ENCODE data around the gene ZMIZ2.

DNA sequence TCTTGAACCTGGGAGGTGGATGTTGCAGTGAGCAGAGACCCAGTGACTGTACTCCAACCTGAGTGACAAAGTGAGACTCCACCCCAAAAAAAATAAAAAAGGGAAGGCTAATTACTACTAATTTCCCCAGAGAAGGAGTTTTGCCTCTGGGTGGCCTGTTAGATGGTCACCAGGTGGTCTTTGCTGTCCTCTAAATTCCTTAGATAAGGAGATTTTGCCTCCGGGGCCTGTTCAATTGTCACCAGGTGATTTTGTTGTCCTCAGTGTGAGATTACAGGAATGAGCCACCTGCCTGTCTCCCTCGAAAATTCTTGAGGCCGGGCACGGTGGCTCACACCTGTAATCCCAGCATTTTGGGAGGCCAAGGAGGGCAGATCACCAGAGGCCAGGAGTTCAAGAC is 24.4 kb upstream of the ZMIZ2 start:
- TF ChIP-seq, protein P1, sequence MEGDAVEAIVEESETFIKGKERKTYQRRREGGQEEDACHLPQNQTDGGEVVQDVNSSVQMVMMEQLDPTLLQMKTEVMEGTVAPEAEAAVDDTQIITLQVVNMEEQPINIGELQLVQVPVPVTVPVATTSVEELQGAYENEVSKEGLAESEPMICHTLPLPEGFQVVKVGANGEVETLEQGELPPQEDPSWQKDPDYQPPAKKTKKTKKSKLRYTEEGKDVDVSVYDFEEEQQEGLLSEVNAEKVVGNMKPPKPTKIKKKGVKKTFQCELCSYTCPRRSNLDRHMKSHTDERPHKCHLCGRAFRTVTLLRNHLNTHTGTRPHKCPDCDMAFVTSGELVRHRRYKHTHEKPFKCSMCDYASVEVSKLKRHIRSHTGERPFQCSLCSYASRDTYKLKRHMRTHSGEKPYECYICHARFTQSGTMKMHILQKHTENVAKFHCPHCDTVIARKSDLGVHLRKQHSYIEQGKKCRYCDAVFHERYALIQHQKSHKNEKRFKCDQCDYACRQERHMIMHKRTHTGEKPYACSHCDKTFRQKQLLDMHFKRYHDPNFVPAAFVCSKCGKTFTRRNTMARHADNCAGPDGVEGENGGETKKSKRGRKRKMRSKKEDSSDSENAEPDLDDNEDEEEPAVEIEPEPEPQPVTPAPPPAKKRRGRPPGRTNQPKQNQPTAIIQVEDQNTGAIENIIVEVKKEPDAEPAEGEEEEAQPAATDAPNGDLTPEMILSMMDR (IDR thresholded peaks at IDR 0.05; ENCODE audit: insufficient read depth, low read length, poor library complexity, severe bottlenecking): no peak
- TF ChIP-seq EZH2phosphoT487 (conservative IDR thresholded peaks at IDR 0.05; ENCODE audit: low read length): no peak

Data from SU-DHL-6 (cell line).